Esophagus squamous epithelium (tissue), 4 donors: ENCODE measurements around the gene FGR.

ENCODE experiments used
- CTCF ChIP-seq, 6 experiments: fragments of 450-650 bp in 4 of 6; fragments of 200-600 bp in 2 of 6; sonication (generic) in 2 of 6; IDR thresholded peaks; one replicate each; pipeline ENCODE4 v1.5.1; 2016 to 2019; ENCODE audit warnings: antibody characterized with exemption in 6 of 6, mild to moderate bottlenecking in 4 of 6, moderate library complexity in 4 of 6
- POLR2A ChIP-seq, 4 donors: fragments of 450-650 bp; IDR thresholded peaks; one replicate each; pipeline ENCODE4 v1.6.1; 2017; ENCODE audit warnings: antibody characterized with exemption in 4 of 4, mild to moderate bottlenecking in 4 of 4, moderate library complexity in 3 of 4

- no peak for TF ChIP-seq CTCF (IDR thresholded peaks at IDR 0.05)
- no peak for TF ChIP-seq POLR2A (IDR thresholded peaks at IDR 0.05)
Measured at GRCh38 chr1:27647328-27647727, 12.3 kb upstream of the FGR start.
